Measurements from ENCODE around the gene NPHP4.

DNA sequence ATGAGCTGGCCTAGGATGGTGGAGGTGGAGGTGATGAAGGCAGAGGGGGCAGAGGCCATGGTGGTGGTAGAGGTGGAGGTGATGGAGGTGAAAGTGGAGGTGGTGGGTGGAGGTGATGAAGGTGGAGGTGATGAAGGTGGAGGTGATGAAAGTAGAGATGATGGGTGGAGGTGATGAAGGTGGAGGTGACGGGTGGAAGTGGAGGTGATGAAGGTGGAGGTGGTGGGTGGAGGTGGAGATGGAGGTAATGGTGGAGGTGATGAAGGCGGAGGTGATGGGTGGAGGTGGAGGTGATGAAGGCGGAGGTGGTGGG lies 19.7 kb upstream of the NPHP4 start:
- TF ChIP-seq, protein P1, sequence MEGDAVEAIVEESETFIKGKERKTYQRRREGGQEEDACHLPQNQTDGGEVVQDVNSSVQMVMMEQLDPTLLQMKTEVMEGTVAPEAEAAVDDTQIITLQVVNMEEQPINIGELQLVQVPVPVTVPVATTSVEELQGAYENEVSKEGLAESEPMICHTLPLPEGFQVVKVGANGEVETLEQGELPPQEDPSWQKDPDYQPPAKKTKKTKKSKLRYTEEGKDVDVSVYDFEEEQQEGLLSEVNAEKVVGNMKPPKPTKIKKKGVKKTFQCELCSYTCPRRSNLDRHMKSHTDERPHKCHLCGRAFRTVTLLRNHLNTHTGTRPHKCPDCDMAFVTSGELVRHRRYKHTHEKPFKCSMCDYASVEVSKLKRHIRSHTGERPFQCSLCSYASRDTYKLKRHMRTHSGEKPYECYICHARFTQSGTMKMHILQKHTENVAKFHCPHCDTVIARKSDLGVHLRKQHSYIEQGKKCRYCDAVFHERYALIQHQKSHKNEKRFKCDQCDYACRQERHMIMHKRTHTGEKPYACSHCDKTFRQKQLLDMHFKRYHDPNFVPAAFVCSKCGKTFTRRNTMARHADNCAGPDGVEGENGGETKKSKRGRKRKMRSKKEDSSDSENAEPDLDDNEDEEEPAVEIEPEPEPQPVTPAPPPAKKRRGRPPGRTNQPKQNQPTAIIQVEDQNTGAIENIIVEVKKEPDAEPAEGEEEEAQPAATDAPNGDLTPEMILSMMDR (IDR thresholded peaks at IDR 0.05 in 2 of 3, conservative IDR thresholded peaks at IDR 0.05 in 1 of 3; ENCODE audit: borderline replicate concordance in 1 of 3, insufficient read depth in 1 of 3, low read depth in 2 of 3, low read length in 2 of 3), result no peak
- TF ChIP-seq EZH2 (IDR thresholded peaks at IDR 0.05) (no peak), SP1 (IDR thresholded peaks at IDR 0.05; ENCODE audit: low read depth) (no peak), RAD21 (IDR thresholded peaks at IDR 0.05; ENCODE audit: low read depth) (no peak), EZH2phosphoT487 (IDR thresholded peaks at IDR 0.05; ENCODE audit: borderline replicate concordance) (no peak)
